Measurements from ENCODE around the gene OR4D11.
A peak's percentile ranks its signal among the peaks of the same experiment; 100 is the strongest.
"Not testable (repeated sequence)": the region's sequence is repeated elsewhere in the genome, so short reads cannot be mapped to it uniquely, and the experiment has no call there.

The OR4D11 gene

GRCh38 chr11:59503276-59503675 is at the start of gene OR4D11:
Gene OR4D11, plus strand, starts transcription at chr11:59503576. Its CDS starts 0 bp downstream, at chr11:59503576.
- no peak for DNase-seq (ENCODE audit: low spot score)

DNA sequence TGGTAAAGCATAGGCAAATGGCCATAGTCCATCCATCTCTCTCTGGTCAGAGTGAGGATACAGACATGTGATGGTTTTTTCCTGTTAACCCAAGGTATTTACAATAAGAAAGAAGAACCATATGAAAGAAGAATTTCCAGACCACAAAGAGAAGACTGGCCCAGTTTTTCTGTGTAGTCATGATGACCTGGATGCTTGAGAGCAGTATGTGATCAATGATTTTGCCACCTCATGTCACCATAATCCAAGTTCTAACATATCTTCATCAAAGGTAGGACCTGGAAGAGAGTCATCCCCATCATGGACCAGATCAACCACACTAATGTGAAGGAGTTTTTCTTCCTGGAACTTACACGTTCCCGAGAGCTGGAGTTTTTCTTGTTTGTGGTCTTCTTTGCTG is 46.7 kb upstream of the OR4D11 start, which contains the start of gene OR4D6:
Gene OR4D6 (plus strand): TSS at position 301 of the 400 bp plus-strand sequence. CDS start 0 bp downstream, at position 301.
- no peak for DNase-seq (ENCODE audit: low spot score)

GRCh38 chr11:59459916-59460315 is 43.5 kb upstream of the OR4D11 start:
- no peak for DNase-seq (ENCODE audit: low spot score)

DNA sequence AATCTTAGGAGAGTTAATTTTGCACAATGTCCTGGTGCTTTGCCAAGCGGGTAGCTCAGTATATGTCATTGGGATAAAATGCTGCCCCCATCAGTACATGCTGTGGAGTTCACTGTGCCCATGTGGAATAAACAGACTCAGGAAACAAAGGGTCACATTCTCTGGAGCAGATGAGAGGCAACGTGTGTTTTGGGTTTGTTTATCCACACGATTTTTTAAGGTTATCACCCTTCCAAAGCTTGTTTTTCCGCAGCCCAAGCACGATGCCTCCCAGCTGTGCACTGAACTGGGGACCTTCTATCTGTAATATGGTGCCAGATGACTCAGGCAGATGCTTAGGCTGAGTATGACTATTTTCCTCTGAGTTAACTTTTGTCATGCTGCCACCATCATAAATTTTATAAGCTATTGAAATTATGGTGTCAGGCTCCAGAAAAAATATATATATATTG is 40.2 kb upstream of the OR4D11 start:
- peak; percentile 4 for DNase-seq (ENCODE audit: low spot score)

- DNase-seq (ENCODE audit: low spot score), result no peak
Observed at GRCh38 chr11:59473015-59473414, 30.4 kb upstream of the OR4D11 start, which contains the start of gene OR4D10. Gene OR4D10, plus strand, starts transcription at chr11:59473315. Its CDS starts 4,115 bp downstream, at chr11:59477430.

DNA sequence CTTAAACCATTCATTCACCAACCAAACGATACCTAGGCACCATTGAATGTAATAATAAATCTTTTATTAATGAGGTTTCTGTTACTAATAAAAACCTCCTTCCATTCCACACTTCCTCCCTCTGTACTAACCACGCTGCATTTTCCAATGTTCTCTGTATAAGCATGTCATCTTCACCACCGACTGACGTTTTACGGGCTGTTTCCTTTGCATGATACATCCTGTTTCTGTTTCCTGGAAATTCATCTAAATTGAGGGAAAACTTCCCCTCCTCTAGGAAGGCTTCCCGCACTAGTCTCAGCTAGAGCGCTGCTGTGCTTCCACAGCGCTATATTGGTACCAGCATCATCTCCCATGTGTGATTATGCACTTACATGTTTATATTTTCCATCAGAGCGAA is 28.2 kb upstream of the OR4D11 start:
- no peak for DNase-seq (ENCODE audit: low spot score)

DNA sequence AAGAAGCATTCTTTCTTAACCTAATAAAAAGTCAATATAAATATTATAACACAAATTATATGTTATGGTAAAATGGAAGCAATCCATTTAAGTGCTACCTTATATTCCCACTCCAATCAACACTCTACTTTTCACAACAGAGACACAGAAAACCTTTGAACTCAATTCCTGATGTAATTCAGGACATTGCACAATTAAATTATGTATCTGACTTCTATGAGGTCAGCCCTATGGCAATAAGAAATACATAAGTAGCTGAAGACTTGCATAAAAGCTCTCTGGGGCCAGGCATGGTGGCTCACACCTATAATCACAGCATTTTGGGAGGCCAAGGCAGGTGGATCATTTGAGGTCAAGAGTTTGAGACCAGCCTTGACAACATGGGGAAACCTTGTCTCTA is 23.5 kb upstream of the OR4D11 start:
- no peak for DNase-seq (ENCODE audit: low spot score)

DNA sequence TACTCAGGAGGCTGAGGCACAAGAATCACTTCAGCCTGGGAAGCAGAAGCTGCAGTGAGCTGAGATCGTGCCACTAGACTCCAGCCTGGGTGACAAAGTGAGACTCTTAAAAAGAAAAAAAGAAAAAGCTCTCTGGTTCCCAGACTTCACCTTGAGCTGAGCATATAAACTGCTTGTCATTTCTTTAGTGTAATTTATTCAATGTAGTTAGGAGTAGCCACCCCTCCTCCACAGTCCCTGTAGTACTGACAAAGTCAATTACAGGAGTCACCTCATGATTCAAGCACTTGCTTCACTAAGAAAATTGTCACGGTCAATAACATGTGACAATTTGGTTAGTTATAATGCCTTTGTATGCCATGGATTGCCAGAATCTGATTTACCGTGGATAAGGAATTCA is 23.0 kb upstream of the OR4D11 start:
- DNase-seq (ENCODE audit: low spot score), result no peak

DNA sequence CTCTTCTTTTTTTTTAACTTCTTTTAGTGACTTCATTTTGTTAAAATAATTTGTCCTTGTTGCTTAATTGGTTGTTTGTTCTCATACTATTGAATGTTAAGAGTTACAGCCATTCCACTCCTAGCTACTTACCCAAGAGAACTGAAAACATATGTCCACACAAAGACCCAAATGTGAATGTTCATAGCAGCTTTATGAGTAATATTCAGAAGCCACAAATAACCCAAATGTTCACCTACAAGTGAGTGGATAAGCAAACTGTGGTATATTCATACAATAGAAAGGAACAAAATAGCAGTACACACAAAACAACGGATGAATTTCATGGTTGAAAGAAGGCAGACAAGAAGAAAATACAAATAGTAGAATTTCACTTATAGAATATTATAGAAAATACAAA is 1.4 kb upstream of the OR4D11 start:
- no peak for DNase-seq (ENCODE audit: low spot score)

GRCh38 chr11:59510941-59511589 is 7.7 kb downstream of the OR4D11 start, which contains the start of gene OR4D9:
Gene OR4D9, plus strand, starts transcription at chr11:59511539. Its CDS starts 3,374 bp downstream, at chr11:59514913.
- no peak for DNase-seq (ENCODE audit: low spot score)

DNA sequence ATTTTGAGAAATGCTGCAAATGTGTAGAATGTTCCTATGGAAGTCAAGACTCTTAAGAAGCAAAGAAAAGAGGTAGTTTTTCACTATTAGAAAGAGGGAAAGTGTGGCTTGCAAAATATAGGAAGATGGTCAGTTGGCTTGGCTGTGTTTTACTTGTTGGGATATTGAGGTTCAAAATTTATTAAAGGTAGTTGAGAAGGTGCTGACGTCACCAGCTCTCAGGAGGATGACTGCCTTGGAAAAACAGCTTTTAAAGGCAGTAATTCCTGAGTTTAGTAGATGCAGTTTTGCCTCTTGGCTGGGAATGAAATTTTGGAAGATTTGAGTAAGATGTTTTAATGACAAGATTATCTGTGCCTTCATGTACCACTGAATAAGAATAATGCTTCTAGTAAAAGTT is 8.3 kb downstream of the OR4D11 start:
- DNase-seq (ENCODE audit: low spot score), result no peak

GRCh38 chr11:59520139-59520538 is 16.8 kb downstream of the OR4D11 start:
- not testable (repeated sequence) for DNase-seq (ENCODE audit: low spot score)

- DNase-seq (ENCODE audit: low spot score), result no peak
Observed at GRCh38 chr11:59520741-59521140, 17.4 kb downstream of the OR4D11 start.

DNA sequence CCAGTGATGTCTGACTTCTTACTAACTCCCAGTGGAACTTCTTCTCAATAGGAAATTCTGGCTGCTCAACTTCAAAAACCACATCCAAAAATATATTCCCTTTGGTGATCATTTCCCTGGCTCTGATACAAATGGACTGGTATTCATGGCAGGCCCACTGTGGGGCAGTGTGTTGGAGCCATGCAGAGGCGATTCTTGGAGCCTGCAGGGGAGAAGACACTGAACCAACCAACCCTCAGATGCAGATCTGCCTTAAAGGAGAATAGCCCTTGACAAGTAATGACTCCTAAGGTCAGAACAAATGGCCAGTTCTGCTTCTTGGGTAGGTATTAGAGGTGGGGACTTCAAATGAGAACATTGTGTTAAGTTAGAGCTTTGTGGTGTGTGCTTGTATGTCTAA is 20.2 kb downstream of the OR4D11 start:
- no peak for DNase-seq (ENCODE audit: low spot score)

DNA sequence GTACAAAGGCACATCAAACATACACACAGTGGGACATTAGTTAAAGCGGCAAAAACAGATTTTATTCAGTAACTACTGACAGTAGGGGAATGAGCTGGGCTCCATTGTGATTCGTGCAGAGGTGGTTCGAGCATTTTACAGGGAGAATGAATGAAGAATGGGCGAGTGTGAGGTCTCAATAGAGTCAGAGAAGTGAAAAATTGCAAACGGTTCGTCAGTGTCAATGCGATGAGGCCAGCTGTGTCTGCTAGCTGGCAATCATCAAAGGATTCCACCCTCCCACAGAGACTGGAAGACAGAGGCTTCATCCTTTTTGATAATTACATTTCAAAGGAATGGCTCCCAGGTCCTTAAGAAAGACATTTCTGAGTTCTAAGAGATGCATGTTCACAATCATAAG is 25.3 kb downstream of the OR4D11 start:
- DNase-seq (ENCODE audit: low spot score), result no peak

- DNase-seq (ENCODE audit: low spot score), result no peak
Observed at GRCh38 chr11:59532620-59533019, 29.2 kb downstream of the OR4D11 start.

GRCh38 chr11:59534676-59535075 is 31.3 kb downstream of the OR4D11 start:
- no peak for DNase-seq (ENCODE audit: low spot score)

GRCh38 chr11:59542142-59542810 is 38.9 kb downstream of the OR4D11 start:
- DNase-seq (ENCODE audit: low spot score), result no peak

- DNase-seq (ENCODE audit: low spot score), result not testable (repeated sequence)
Observed at GRCh38 chr11:59543713-59544112, 40.3 kb downstream of the OR4D11 start.

GRCh38 chr11:59544869-59545178 is 41.4 kb downstream of the OR4D11 start:
- no peak for DNase-seq (ENCODE audit: low spot score)

DNA sequence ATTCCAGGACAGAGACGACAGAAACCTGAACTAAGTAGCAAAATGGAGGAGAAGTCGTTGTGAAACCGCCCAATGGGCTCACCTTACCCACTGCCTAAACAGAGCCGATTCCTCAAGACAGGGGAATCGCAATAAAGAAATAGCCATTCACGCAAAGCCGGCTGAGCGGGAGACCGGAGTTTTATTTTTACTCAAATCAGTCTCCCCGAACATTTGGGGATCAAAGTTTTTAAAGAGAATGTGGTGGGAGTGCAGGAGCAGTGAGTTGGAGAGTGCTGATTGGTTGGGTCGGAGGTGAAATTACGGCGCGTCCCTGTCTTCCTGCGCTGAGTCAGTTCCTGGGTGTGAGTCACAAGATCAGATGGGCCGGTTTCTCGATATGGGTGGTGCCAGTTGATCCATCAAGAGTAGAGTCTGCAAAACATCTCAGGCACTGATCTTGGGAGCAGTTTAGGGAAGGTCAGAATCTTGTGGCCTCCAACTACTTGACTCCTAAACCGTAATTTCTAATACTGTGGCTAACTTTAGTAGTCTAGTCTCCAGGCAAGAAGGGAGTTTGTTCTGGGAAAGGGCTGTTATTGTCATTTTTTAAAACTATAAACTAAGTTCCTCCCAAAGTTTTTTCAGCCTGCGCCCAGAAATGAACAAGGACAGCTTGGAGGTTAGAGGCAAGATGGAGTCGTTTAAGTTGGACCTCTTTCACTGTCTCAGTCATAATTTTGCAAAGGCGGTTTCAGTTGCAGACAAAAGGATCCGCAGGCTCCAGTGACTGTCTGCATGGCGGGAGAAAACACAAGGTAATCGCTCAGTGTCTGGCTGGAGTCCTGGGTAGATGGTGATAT is 42.0 kb downstream of the OR4D11 start:
- DNase-seq (ENCODE audit: low spot score), result no peak

DNA sequence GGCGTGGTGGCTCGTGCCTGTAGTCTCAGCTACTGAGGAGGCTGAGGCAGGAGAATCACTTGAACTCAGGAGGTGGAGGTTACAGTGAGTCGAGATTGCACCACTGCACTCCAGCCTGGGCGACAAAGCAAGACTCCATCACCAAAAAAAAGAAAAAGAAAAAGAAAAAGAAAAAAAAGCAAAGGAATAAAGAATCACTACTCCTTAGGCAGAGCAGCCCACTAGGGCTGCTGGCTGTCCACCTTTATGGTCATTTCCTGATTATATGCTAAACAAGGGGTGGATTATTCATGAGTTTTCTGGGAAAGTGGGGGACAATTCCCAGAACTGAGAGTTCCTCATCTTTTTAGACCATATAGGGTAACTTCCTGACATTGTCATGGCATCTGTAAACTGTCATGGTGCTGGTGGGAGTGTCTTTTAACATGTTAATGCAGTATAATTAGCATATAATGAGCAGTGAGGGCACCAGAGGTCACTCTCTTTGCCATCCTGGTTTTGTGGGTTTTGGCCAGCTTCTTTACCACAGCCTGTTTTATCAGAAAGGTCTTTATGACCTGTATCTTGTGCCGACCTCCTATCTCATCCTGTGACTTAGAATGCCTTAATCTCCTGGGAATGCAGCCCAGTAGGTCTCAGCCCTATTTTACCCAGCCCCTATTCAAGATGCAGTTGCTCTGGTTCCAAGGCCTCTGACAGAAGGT is 44.4 kb downstream of the OR4D11 start:
- not testable (repeated sequence) for DNase-seq (ENCODE audit: low spot score)

All from AG08396 (cell line).